HEK293 (cell line): Measurements from ENCODE around the gene KDSR.

ENCODE experiments used
- BCL11A ChIP-seq: fragments of 450-650 bp; formaldehyde crosslinking; IDR thresholded peaks from 2 replicates; pipeline ENCODE4 v1.5.1; 2016; ENCODE audit warnings: low read depth, missing biosample characterization, missing genetic modification characterization
- BCL11B ChIP-seq: fragments of 450-650 bp; formaldehyde crosslinking; IDR thresholded peaks from 2 replicates; pipeline ENCODE4 v1.5.1; 2016; ENCODE audit warnings: low read depth, missing biosample characterization, missing genetic modification characterization
- GLIS2 ChIP-seq: fragments of 450-650 bp; formaldehyde crosslinking; IDR thresholded peaks from 2 replicates; pipeline ENCODE4 v1.5.1; 2016; ENCODE audit warnings: missing biosample characterization, missing genetic modification characterization
- HOXA7 ChIP-seq: sonication (generic); formaldehyde crosslinking; IDR thresholded peaks from 2 replicates; pipeline ENCODE4 v1.8.1; 2022; ENCODE audit warnings: missing genetic modification reagents, borderline replicate concordance
- ZBTB11 ChIP-seq: fragments of 450-650 bp; formaldehyde crosslinking; conservative IDR thresholded peaks from 2 replicates; pipeline ENCODE4 v1.5.1; 2016; ENCODE audit warnings: low read depth, missing biosample characterization, missing genetic modification characterization
- ZBTB48 ChIP-seq: fragments of 450-650 bp; formaldehyde crosslinking; IDR thresholded peaks from 2 replicates; pipeline ENCODE4 v1.5.1; 2016; ENCODE audit warnings: missing biosample characterization, missing genetic modification characterization
- ZBTB7A ChIP-seq: fragments of 450-650 bp; formaldehyde crosslinking; IDR thresholded peaks from 2 replicates; pipeline ENCODE4 v1.5.1; 2016; ENCODE audit warnings: low read depth, missing biosample characterization, missing genetic modification characterization
- ZNF146 ChIP-seq: fragments of 450-650 bp; formaldehyde crosslinking; IDR thresholded peaks from 2 replicates; pipeline ENCODE4 v1.5.1; 2016; ENCODE audit warnings: missing biosample characterization, missing genetic modification characterization
- ZNF148 ChIP-seq: fragments of 450-650 bp; formaldehyde crosslinking; IDR thresholded peaks from 2 replicates; pipeline ENCODE4 v1.5.0; 2017; ENCODE audit warnings: missing biosample characterization, missing genetic modification characterization, borderline replicate concordance
- ZNF16 ChIP-seq: fragments of 450-650 bp; formaldehyde crosslinking; IDR thresholded peaks from 2 replicates; pipeline ENCODE4 v1.5.1; 2016; ENCODE audit warnings: low read depth, missing biosample characterization, missing genetic modification characterization
- ZNF169 ChIP-seq: fragments of 450-650 bp; formaldehyde crosslinking; IDR thresholded peaks from 2 replicates; pipeline ENCODE4 v1.5.1; 2016; ENCODE audit warnings: missing biosample characterization, missing genetic modification characterization
- ZNF24 ChIP-seq: fragments of 450-650 bp; formaldehyde crosslinking; IDR thresholded peaks from 2 replicates; pipeline ENCODE4 v1.5.1; 2016; ENCODE audit warnings: missing biosample characterization, missing genetic modification characterization
- ZNF335 ChIP-seq: fragments of 450-650 bp; formaldehyde crosslinking; conservative IDR thresholded peaks from 2 replicates; pipeline ENCODE4 v1.5.1; 2016; ENCODE audit warnings: missing biosample characterization, missing genetic modification characterization
- ZNF354C ChIP-seq: fragments of 450-650 bp; formaldehyde crosslinking; IDR thresholded peaks from 2 replicates; pipeline ENCODE4 v1.5.1; 2016; ENCODE audit warnings: missing biosample characterization, missing genetic modification characterization, low read depth, borderline replicate concordance
- ZNF513 ChIP-seq: fragments of 450-650 bp; IDR thresholded peaks from 2 replicates; pipeline ENCODE4 v1.5.1; 2018; ENCODE audit warnings: missing biosample characterization, missing genetic modification characterization
- ZNF521 ChIP-seq: fragments of 450-650 bp; formaldehyde crosslinking; IDR thresholded peaks from 2 replicates; pipeline ENCODE4 v1.5.1; 2017; ENCODE audit warnings: missing biosample characterization, mild to moderate bottlenecking, missing genetic modification characterization
- ZNF571 ChIP-seq: fragments of 450-650 bp; formaldehyde crosslinking; IDR thresholded peaks from 2 replicates; pipeline ENCODE4 v1.5.0; 2017; ENCODE audit warnings: missing biosample characterization, missing genetic modification characterization
- ZNF610 ChIP-seq: fragments of 450-650 bp; formaldehyde crosslinking; IDR thresholded peaks from 2 replicates; pipeline ENCODE4 v1.5.1; 2016; ENCODE audit warnings: missing biosample characterization, missing genetic modification characterization, borderline replicate concordance
- ZNF639 ChIP-seq: fragments of 450-650 bp; formaldehyde crosslinking; IDR thresholded peaks from 2 replicates; pipeline ENCODE4 v1.5.1; 2016; ENCODE audit warnings: missing biosample characterization, missing genetic modification characterization
- ZNF660 ChIP-seq: fragments of 450-650 bp; IDR thresholded peaks from 2 replicates; pipeline ENCODE4 v1.5.1; 2018; ENCODE audit warnings: missing biosample characterization, mild to moderate bottlenecking, missing genetic modification characterization
- ZNF768 ChIP-seq: fragments of 450-650 bp; formaldehyde crosslinking; IDR thresholded peaks from 2 replicates; pipeline ENCODE4 v1.5.1; 2018; ENCODE audit warnings: missing biosample characterization, mild to moderate bottlenecking, missing genetic modification characterization
- ZNF776 ChIP-seq: fragments of 450-650 bp; formaldehyde crosslinking; IDR thresholded peaks from 2 replicates; pipeline ENCODE4 v1.5.0; 2017; ENCODE audit warnings: missing biosample characterization, missing genetic modification characterization, borderline replicate concordance
- ZNF785 ChIP-seq: fragments of 450-650 bp; formaldehyde crosslinking; IDR thresholded peaks from 2 replicates; pipeline ENCODE4 v1.5.1; 2016; ENCODE audit warnings: missing biosample characterization, missing genetic modification characterization
- ZNF791 ChIP-seq: fragments of 450-650 bp; formaldehyde crosslinking; IDR thresholded peaks from 2 replicates; pipeline ENCODE4 v1.5.1; 2016; ENCODE audit warnings: missing biosample characterization, missing genetic modification characterization
- ZNF830 ChIP-seq: fragments of 450-650 bp; IDR thresholded peaks from 2 replicates; pipeline ENCODE4 v1.5.0; 2018; ENCODE audit warnings: missing biosample characterization, missing genetic modification characterization, low read depth, mild to moderate bottlenecking, moderate library complexity
- ZSCAN18 ChIP-seq: fragments of 450-650 bp; formaldehyde crosslinking; IDR thresholded peaks from 2 replicates; pipeline ENCODE4 v1.5.1; 2016; ENCODE audit warnings: missing biosample characterization, missing genetic modification characterization
- ZSCAN5A ChIP-seq: fragments of 450-650 bp; formaldehyde crosslinking; IDR thresholded peaks from 2 replicates; pipeline ENCODE4 v1.5.1; 2016; ENCODE audit warnings: missing biosample characterization, missing genetic modification characterization
- ZXDB ChIP-seq: fragments of 450-650 bp; formaldehyde crosslinking; IDR thresholded peaks from 2 replicates; pipeline ENCODE4 v1.5.1; 2016; ENCODE audit warnings: missing biosample characterization, missing genetic modification characterization

The KDSR gene

GRCh38 chr18:63316612-63317555 is 50.1 kb downstream of the KDSR start (continued):
- TF ChIP-seq ZNF513 (tag by site-specific recombination): no peak
- TF ChIP-seq ZNF169 (tag by site-specific recombination): no peak
- TF ChIP-seq HOXA7 (CRISPR knock-in tag): no peak
- TF ChIP-seq ZNF571 (tag by site-specific recombination): no peak
- no peak for TF ChIP-seq ZBTB48 (tag by site-specific recombination)
- TF ChIP-seq ZNF791 (tag by site-specific recombination): no peak
- no peak for TF ChIP-seq ZNF146 (tag by site-specific recombination)
- TF ChIP-seq ZNF521 (tag by site-specific recombination): no peak
- TF ChIP-seq ZNF639 (tag by site-specific recombination): no peak
- TF ChIP-seq ZNF776 (tag by site-specific recombination): no peak
- TF ChIP-seq ZSCAN18: no peak
- no peak for TF ChIP-seq ZNF610 (tag by site-specific recombination)
- TF ChIP-seq GLIS2: no peak
- TF ChIP-seq ZNF148 (tag by site-specific recombination): no peak
- no peak for TF ChIP-seq ZNF785 (tag by site-specific recombination)
- no peak for TF ChIP-seq ZNF660 (tag by site-specific recombination)
- no peak for TF ChIP-seq ZNF768 (tag by site-specific recombination)
- TF ChIP-seq ZNF335 (tag by site-specific recombination): peak; percentile 42
- no peak for TF ChIP-seq ZBTB11 (tag by site-specific recombination)
- TF ChIP-seq BCL11B (tag by site-specific recombination): no peak
- TF ChIP-seq ZNF16 (tag by site-specific recombination): no peak
- TF ChIP-seq ZBTB7A (tag by site-specific recombination): no peak
- TF ChIP-seq ZNF354C (tag by site-specific recombination): no peak
- no peak for TF ChIP-seq ZNF24
- no peak; the same call in 1 of the 2 replicates for TF ChIP-seq BCL11A
- TF ChIP-seq ZSCAN5A (tag by site-specific recombination): no peak
- TF ChIP-seq ZXDB (tag by site-specific recombination): peak; percentile 69
- TF ChIP-seq ZNF830 (tag by site-specific recombination): no peak
